SK-N-SH treated with all-trans-retinoic acid at 6 μM for 48 hours (cell line): ENCODE data around the gene LSM4.

ENCODE experiments used
- ATAC-seq: fragments of 200-7000 bp; cut with Tn5 transposase; 3 replicates; pipeline ENCODE4 v1.9.1; 2020; ENCODE audit warnings: mild to moderate bottlenecking, moderate library complexity
- ARNTL ChIP-seq: fragments of 450-650 bp; formaldehyde crosslinking; IDR thresholded peaks from 2 replicates; pipeline ENCODE4 v1.5.0; 2020; ENCODE audit warnings: low read depth, mild to moderate bottlenecking, moderate library complexity, borderline replicate concordance
- BACH2 ChIP-seq: fragments of 250-450 bp; sonication (Bioruptor Pico); IDR thresholded peaks from 2 replicates; pipeline ENCODE4 v1.9.0; 2021; ENCODE audit warnings: mild to moderate bottlenecking, borderline replicate concordance
- ESRRG ChIP-seq: fragments of 250-450 bp; sonication (Bioruptor Pico); IDR thresholded peaks from 2 replicates; pipeline ENCODE4 v1.6.1; 2021; ENCODE audit warnings: mild to moderate bottlenecking
- GLIS3 ChIP-seq: fragments of 250-450 bp; sonication (Bioruptor Pico); IDR thresholded peaks from 2 replicates; pipeline ENCODE4 v1.5.0; 2020; ENCODE audit warnings: mild to moderate bottlenecking, moderate library complexity
- ISL1 ChIP-seq: fragments of 250-450 bp; sonication (Bioruptor Pico); IDR thresholded peaks from 2 replicates; pipeline ENCODE4 v2.1.2; 2022; ENCODE audit warnings: mild to moderate bottlenecking, moderate library complexity
- OSR1 ChIP-seq: fragments of 250-450 bp; sonication (Bioruptor Pico); IDR thresholded peaks from 2 replicates; pipeline ENCODE4 v1.8.0; 2022; ENCODE audit warnings: moderate library complexity, mild to moderate bottlenecking, inconsistent platforms
- POU6F1 ChIP-seq: fragments of 250-450 bp; sonication (Bioruptor Pico); IDR thresholded peaks from 2 replicates; pipeline ENCODE4 v1.8.0; 2021; ENCODE audit warnings: low read depth, mild to moderate bottlenecking, moderate library complexity, borderline replicate concordance
- PPARA ChIP-seq: fragments of 250-450 bp; sonication (Bioruptor Pico); IDR thresholded peaks from 2 replicates; pipeline ENCODE4 v1.5.0; 2020; ENCODE audit warnings: mild to moderate bottlenecking, borderline replicate concordance
- RARB ChIP-seq: fragments of 250-450 bp; sonication (Bioruptor Pico); IDR thresholded peaks from 2 replicates; pipeline ENCODE4 v1.8.0; 2021; ENCODE audit warnings: mild to moderate bottlenecking, moderate library complexity
- SNAI2 ChIP-seq: fragments of 250-450 bp; sonication (Bioruptor Pico); IDR thresholded peaks from 2 replicates; pipeline ENCODE4 v1.5.0; 2020; ENCODE audit warnings: mild to moderate bottlenecking, moderate library complexity
- TCF4 ChIP-seq: fragments of 250-450 bp; sonication (Bioruptor Pico); IDR thresholded peaks from 2 replicates; pipeline ENCODE4 v1.8.0; 2021; ENCODE audit warnings: mild to moderate bottlenecking, moderate library complexity, borderline replicate concordance
- ZC3H10 ChIP-seq: fragments of 250-450 bp; sonication (Bioruptor Pico); IDR thresholded peaks from 2 replicates; pipeline ENCODE4 v1.5.1; 2021; ENCODE audit warnings: mild to moderate bottlenecking, moderate library complexity
- ZFP3 ChIP-seq: fragments of 250-450 bp; sonication (Bioruptor Pico); IDR thresholded peaks from 2 replicates; pipeline ENCODE4 v1.5.0; 2020; ENCODE audit warnings: mild to moderate bottlenecking, moderate library complexity
- ZFP30 ChIP-seq: fragments of 450-650 bp; formaldehyde crosslinking; IDR thresholded peaks from 2 replicates; pipeline ENCODE4 v1.5.0; 2022; ENCODE audit warnings: mild to moderate bottlenecking, moderate library complexity
- ZNF70 ChIP-seq: fragments of 450-650 bp; formaldehyde crosslinking; IDR thresholded peaks from 2 replicates; pipeline ENCODE4 v1.5.0; 2020; ENCODE audit warnings: mild to moderate bottlenecking, moderate library complexity
- ZNF8 ChIP-seq: fragments of 450-650 bp; formaldehyde crosslinking; IDR thresholded peaks from 2 replicates; pipeline ENCODE4 v1.5.0; 2020; ENCODE audit warnings: mild to moderate bottlenecking, moderate library complexity
- TF ChIP-seq, protein P1 (sequence below): fragments of 250-450 bp; sonication (Bioruptor Pico); IDR thresholded peaks from 2 replicates; pipeline ENCODE4 v1.5.1; 2021; ENCODE audit warnings: mild to moderate bottlenecking, moderate library complexity
- TF ChIP-seq, protein P2 (sequence below): fragments of 250-450 bp; sonication (Bioruptor Pico); IDR thresholded peaks from 2 replicates; pipeline ENCODE4 v1.8.0; 2020; ENCODE audit warnings: mild to moderate bottlenecking, moderate library complexity, borderline replicate concordance
- TF ChIP-seq, protein P3 (sequence below): fragments of 250-450 bp; sonication (Bioruptor Pico); IDR thresholded peaks from 2 replicates; pipeline ENCODE4 v1.5.1; 2020; ENCODE audit warnings: low read depth, mild to moderate bottlenecking, moderate library complexity
- TF ChIP-seq, protein P4 (sequence below): fragments of 250-450 bp; sonication (Bioruptor Pico); IDR thresholded peaks from 2 replicates; pipeline ENCODE4 v1.5.0; 2020; ENCODE audit warnings: mild to moderate bottlenecking, moderate library complexity

Gene LSM4

DNA sequence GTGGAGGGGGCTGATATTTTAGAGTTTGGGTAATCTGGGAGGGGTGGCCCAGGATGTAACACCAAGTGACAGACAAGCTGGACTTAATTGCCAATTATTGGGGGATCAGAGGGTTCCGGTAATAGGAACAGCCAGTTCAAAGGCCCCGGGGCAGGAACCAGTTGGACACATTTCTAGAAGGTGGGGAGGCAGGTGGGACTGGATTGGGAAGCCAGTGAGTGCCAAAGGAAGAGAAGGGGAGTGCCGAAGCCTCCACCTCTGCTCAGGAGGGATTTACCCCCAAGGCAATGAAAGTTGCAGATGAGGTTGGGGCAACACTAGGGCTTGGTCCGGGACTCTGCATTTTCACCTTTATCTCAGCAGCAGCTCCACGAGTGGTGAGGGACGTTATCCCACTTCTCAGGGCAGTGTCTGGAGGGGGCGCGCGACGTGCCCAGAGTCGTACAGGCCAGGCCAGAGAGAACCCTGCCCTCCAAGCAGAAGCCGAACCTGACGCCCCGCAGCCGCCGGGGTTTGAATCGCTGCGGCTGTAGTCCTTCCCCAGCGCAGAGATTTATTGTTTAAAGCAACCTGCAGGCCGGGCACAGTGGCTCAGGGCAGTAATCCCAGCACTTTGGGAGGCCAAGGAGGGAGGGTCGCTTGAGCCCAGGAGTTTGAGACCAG lies 35.8 kb downstream of the LSM4 start:
- TF ChIP-seq ZFP3 (CRISPR knock-in tag) (no peak), ZC3H10 (CRISPR knock-in tag) (no peak), PPARA (no peak), BACH2 (no peak), ZNF8 (CRISPR knock-in tag) (no peak), POU6F1 (CRISPR knock-in tag) (no peak), GLIS3 (CRISPR knock-in tag) (no peak), OSR1 (CRISPR knock-in tag) (no peak), RARB (CRISPR knock-in tag) (no peak), ZFP30 (no peak), ESRRG (CRISPR knock-in tag) (no peak), TCF4 (CRISPR knock-in tag) (no peak), SNAI2 (CRISPR knock-in tag) (no peak), ARNTL (CRISPR knock-in tag) (no peak)
- TF ChIP-seq, protein P1, sequence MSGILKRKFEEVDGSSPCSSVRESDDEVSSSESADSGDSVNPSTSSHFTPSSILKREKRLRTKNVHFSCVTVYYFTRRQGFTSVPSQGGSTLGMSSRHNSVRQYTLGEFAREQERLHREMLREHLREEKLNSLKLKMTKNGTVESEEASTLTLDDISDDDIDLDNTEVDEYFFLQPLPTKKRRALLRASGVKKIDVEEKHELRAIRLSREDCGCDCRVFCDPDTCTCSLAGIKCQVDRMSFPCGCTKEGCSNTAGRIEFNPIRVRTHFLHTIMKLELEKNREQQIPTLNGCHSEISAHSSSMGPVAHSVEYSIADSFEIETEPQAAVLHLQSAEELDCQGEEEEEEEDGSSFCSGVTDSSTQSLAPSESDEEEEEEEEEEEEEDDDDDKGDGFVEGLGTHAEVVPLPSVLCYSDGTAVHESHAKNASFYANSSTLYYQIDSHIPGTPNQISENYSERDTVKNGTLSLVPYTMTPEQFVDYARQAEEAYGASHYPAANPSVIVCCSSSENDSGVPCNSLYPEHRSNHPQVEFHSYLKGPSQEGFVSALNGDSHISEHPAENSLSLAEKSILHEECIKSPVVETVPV (CRISPR knock-in tag), result no peak
- TF ChIP-seq, protein P2, sequence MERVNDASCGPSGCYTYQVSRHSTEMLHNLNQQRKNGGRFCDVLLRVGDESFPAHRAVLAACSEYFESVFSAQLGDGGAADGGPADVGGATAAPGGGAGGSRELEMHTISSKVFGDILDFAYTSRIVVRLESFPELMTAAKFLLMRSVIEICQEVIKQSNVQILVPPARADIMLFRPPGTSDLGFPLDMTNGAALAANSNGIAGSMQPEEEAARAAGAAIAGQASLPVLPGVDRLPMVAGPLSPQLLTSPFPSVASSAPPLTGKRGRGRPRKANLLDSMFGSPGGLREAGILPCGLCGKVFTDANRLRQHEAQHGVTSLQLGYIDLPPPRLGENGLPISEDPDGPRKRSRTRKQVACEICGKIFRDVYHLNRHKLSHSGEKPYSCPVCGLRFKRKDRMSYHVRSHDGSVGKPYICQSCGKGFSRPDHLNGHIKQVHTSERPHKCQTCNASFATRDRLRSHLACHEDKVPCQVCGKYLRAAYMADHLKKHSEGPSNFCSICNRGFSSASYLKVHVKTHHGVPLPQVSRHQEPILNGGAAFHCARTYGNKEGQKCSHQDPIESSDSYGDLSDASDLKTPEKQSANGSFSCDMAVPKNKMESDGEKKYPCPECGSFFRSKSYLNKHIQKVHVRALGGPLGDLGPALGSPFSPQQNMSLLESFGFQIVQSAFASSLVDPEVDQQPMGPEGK (CRISPR knock-in tag), result no peak
- TF ChIP-seq, protein P3, sequence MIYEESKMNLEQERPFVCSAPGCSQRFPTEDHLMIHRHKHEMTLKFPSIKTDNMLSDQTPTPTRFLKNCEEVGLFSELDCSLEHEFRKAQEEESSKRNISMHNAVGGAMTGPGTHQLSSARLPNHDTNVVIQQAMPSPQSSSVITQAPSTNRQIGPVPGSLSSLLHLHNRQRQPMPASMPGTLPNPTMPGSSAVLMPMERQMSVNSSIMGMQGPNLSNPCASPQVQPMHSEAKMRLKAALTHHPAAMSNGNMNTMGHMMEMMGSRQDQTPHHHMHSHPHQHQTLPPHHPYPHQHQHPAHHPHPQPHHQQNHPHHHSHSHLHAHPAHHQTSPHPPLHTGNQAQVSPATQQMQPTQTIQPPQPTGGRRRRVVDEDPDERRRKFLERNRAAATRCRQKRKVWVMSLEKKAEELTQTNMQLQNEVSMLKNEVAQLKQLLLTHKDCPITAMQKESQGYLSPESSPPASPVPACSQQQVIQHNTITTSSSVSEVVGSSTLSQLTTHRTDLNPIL (CRISPR knock-in tag), result no peak
- TF ChIP-seq, protein P4, sequence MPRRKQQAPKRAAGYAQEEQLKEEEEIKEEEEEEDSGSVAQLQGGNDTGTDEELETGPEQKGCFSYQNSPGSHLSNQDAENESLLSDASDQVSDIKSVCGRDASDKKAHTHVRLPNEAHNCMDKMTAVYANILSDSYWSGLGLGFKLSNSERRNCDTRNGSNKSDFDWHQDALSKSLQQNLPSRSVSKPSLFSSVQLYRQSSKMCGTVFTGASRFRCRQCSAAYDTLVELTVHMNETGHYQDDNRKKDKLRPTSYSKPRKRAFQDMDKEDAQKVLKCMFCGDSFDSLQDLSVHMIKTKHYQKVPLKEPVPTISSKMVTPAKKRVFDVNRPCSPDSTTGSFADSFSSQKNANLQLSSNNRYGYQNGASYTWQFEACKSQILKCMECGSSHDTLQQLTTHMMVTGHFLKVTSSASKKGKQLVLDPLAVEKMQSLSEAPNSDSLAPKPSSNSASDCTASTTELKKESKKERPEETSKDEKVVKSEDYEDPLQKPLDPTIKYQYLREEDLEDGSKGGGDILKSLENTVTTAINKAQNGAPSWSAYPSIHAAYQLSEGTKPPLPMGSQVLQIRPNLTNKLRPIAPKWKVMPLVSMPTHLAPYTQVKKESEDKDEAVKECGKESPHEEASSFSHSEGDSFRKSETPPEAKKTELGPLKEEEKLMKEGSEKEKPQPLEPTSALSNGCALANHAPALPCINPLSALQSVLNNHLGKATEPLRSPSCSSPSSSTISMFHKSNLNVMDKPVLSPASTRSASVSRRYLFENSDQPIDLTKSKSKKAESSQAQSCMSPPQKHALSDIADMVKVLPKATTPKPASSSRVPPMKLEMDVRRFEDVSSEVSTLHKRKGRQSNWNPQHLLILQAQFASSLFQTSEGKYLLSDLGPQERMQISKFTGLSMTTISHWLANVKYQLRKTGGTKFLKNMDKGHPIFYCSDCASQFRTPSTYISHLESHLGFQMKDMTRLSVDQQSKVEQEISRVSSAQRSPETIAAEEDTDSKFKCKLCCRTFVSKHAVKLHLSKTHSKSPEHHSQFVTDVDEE (CRISPR knock-in tag), result no peak
- no peak for ATAC-seq

DNA sequence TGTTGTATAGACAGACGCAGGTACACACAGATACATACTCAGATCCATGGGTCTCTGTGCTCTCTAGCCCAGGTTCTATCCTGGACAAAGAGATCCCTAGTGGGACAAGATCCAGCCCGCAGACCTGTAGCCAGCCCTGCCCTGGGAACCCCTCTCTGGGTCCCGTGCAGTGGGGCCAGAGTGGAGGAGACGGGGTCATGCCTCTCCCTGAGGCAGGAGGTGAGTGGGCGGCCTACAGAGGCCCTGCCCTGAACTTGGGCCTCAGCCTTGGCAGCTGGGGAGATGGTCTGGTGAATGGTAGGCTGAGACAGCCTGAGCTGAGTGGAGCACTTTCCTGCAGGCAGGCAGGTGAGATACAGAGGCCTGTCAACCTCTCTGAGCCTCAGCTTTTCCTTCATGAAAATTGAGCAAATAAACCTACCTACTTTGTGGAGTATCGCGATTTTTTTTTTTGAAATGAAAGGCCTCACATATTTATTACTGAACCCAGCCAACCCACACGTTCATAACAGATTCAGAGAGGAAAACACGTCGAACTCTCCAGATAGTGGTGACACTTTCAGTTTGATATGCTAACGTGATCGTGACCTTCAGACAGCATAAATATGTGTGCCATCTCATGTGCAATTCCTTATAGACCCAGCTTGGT lies 38.0 kb downstream of the LSM4 start:
- ATAC-seq, result no peak
- TF ChIP-seq, protein P4 (CRISPR knock-in tag), result no peak
- TF ChIP-seq ISL1 (CRISPR knock-in tag) (no peak), PPARA (no peak), ZNF70 (no peak), SNAI2 (CRISPR knock-in tag) (no peak), ZNF8 (CRISPR knock-in tag) (no peak), ZFP3 (CRISPR knock-in tag) (no peak), GLIS3 (CRISPR knock-in tag) (no peak), ARNTL (CRISPR knock-in tag) (no peak), ESRRG (CRISPR knock-in tag) (no peak), TCF4 (CRISPR knock-in tag) (no peak), OSR1 (CRISPR knock-in tag) (no peak), POU6F1 (CRISPR knock-in tag) (no peak)
- TF ChIP-seq, protein P1 (CRISPR knock-in tag), result no peak
- TF ChIP-seq, protein P3 (CRISPR knock-in tag), result no peak
